Chondrocyte (in vitro differentiated cells): ENCODE measurements around the gene USP49. TPM values are rescaled to one million over a fixed set of nuclear protein-coding genes. Genes with fewer than 3 reads are reported as not detected.

Experiments
- DNase-seq: peaks from one replicate; pipeline ENCODE4 v3.0.0; 2021; ENCODE audit warnings: mixed read lengths, low spot score
- H3K27ac Mint-ChIP-seq: one replicate; pipeline ENCODE4 v1.8.0; 2021; ENCODE audit warnings: mild to moderate bottlenecking, moderate library complexity, mixed read lengths; ENCODE audit not compliant: unreplicated experiment
- H3K27me3 Mint-ChIP-seq: 2 replicates; pipeline ENCODE4 v1.8.0; 2021; ENCODE audit warnings: low read depth, mixed read lengths
- H3K36me3 Mint-ChIP-seq: 2 replicates; pipeline ENCODE4 v1.8.0; 2021; ENCODE audit warnings: low read depth, mixed read lengths
- H3K4me1 Mint-ChIP-seq: 2 replicates; pipeline ENCODE4 v1.8.0; 2021; ENCODE audit warnings: low read depth, mild to moderate bottlenecking, mixed read lengths
- H3K4me3 Mint-ChIP-seq: one replicate; pipeline ENCODE4 v1.8.0; 2021; ENCODE audit warnings: mild to moderate bottlenecking, moderate library complexity, mixed read lengths; ENCODE audit not compliant: unreplicated experiment
- H3K9me3 Mint-ChIP-seq: 2 replicates; pipeline ENCODE4 v1.8.0; 2021; ENCODE audit warnings: low read depth, mixed read lengths
- total RNA-seq: library from RNA; stranded (reverse); gene quantifications from 3 replicates; pipeline ENCODE4 v1.2.1, GENCODE V29; 2021
- TF ChIP-seq, protein P1 (sequence below): fragments of 200-600 bp; sonication (generic); IDR thresholded peaks from 2 replicates; pipeline ENCODE4 v1.5.0; 2021; ENCODE audit warnings: antibody characterized with exemption, mild to moderate bottlenecking, moderate library complexity

The USP49 gene
- total RNA-seq, 1 donor from 2014 or later, result 3.5 TPM

DNA sequence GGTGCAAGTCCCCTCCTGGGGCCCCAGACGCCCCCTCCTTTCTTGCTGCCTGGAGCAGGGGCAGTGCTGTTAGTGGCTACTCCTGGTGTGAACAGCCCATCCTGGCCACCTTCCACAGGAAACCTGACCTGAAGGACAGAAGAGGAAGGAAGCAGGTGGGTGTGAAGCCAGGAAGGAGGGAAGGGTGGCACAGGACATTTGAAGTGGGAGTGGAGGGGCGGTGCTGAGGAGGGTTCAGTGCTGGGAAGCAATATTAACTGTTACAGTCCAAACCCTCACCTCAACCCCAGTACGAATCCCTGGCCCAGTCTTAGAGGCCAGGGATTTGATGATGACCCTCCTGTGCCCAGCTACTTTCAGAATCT lies 113.8 kb downstream of the USP49 start:
- Mint-ChIP-seq H3K27me3 (no peaks in the 10 kb centered on the region), H3K4me1 (peaks cover 23% of the 10 kb centered on the region), H3K27ac (peak overlapping the region; percentile 38), H3K4me3 (peak overlapping the region; percentile 90), H3K36me3 (peaks cover 3% of the 10 kb centered on the region), H3K9me3 (no peaks in the 10 kb centered on the region)
- DNase-seq, result peak; percentile 38
- TF ChIP-seq, protein P1, sequence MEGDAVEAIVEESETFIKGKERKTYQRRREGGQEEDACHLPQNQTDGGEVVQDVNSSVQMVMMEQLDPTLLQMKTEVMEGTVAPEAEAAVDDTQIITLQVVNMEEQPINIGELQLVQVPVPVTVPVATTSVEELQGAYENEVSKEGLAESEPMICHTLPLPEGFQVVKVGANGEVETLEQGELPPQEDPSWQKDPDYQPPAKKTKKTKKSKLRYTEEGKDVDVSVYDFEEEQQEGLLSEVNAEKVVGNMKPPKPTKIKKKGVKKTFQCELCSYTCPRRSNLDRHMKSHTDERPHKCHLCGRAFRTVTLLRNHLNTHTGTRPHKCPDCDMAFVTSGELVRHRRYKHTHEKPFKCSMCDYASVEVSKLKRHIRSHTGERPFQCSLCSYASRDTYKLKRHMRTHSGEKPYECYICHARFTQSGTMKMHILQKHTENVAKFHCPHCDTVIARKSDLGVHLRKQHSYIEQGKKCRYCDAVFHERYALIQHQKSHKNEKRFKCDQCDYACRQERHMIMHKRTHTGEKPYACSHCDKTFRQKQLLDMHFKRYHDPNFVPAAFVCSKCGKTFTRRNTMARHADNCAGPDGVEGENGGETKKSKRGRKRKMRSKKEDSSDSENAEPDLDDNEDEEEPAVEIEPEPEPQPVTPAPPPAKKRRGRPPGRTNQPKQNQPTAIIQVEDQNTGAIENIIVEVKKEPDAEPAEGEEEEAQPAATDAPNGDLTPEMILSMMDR, result no peak

DNA sequence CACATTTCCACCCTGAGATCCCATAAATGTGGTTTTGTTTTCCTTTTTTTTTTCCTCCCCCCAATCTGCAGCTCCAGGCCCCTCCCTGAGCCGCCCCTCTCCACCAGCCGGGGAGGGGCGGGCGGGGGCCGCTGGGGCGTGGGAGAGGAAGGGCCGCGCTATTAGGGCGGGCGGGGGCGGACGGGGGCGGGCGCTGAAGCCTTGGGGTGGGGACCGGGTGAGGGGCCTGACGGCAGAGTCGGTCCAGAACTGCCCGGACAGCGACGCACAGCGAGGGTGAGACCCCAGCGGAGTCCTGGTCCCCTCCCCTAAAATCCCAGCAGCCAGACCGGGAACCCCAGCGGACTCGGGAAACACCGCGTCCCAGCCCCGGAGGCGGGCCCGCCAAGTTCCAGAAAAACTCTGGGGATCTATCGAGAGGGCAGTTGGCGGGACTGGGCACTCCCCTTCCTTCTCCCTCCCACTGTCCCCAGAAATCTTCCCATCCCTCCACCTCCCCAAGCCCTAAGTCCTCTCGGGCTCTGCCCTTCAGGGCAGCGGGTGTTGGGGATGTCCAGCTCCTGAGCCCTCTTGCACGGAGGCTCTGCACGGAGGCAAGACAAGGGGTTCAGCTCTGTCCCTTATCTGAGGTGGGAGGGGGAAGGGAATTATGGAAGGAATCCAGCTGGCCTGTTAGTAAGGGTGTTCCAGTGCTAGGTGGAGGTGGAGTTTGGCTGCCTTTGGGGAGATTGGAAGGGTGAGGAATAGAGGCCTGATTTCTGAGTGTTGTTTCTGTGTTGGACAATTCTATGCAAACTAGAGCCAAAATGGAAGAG lies 114.4 kb downstream of the USP49 start, which contains the start of gene PRICKLE4:
Gene PRICKLE4, plus strand, starts transcription at position 232 of the 815 bp plus-strand sequence. CDS start 2,692 bp downstream, outside the sequence.
- H3K4me3 Mint-ChIP-seq, result peak within 1 kb of the TSS; percentile 90
- no peaks in the 10 kb centered on the region for H3K9me3 Mint-ChIP-seq
- TF ChIP-seq, protein P1, result no peak
- peaks cover 19% of the 10 kb centered on the region for H3K4me1 Mint-ChIP-seq
- peaks cover 3% of the 10 kb centered on the region for H3K36me3 Mint-ChIP-seq
- peak within 1 kb of the TSS; percentile 85 for H3K27ac Mint-ChIP-seq
- no peaks in the 10 kb centered on the region for H3K27me3 Mint-ChIP-seq
- DNase-seq, result peak; percentile 68

DNA sequence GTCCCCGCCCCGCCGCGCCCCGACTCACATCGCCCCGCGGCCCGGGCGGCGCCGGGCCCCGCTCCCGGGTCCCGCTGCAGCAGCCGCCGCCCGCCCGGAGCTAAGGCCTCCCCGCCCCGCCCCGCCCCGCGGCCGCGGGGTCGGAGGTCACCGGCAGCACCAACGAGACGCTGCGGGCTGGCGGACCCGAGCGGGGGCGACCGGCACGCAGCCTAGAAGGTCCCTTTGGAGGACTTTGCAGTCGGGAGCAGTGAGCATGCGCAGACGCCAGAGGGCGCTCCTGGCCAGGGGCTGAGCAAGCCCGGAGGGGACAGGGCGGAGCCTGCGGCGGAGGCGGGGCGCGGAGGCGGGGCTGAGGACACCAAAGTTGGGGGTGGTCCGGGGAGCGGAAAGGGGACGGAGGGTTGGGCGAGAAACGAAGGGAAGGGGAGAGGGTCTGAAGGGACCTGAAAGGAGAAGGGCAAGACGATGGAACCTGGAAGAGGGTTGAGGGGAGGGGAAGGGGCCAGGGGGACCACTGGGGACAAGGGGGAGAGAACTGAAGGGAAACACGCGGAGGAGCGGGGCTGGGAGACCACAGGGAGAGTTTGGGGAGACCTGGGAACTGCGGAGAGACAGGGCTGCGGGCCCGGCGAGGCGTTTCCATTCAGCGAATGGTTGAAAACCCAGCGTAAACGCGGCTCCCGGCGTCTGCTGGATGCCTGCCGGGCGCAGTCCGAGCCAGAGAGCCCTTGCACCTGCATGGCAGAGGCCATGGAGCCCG lies 115.2 kb downstream of the USP49 start, which contains the start of gene FRS3:
Gene FRS3, minus strand, starts transcription at position 113 of the 763 bp plus-strand sequence. CDS start 2,913 bp downstream, outside the sequence.
- H3K9me3 Mint-ChIP-seq, result no peaks in the 10 kb centered on the region
- H3K36me3 Mint-ChIP-seq, result peaks cover 3% of the 10 kb centered on the region
- peak within 1 kb of the TSS; percentile 85 for H3K27ac Mint-ChIP-seq
- H3K4me1 Mint-ChIP-seq, result peaks cover 18% of the 10 kb centered on the region
- TF ChIP-seq, protein P1, result peak; percentile 89
- H3K27me3 Mint-ChIP-seq, result no peaks in the 10 kb centered on the region
- H3K4me3 Mint-ChIP-seq, result peak within 1 kb of the TSS; percentile 90
- peak; percentile 99 for DNase-seq

DNA sequence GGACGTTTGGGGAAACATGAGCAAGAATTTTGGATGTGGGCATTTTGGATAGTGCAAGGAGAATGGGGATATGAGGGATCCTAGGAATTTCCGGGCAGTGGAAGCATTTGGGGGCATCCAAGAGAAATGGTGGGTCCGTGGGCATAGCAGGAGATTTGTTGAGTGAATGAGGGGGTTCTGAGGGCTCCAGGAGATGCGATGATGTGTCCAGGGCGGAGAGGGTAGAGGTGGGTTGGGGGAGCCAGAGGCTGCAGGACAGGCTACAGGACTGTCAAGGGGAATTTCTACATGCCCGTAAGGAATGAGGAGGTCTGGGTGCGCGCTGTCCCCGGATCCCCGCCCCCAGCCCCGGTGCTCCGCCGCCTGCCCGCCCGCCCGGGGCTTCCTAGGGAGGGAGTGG lies 115.8 kb downstream of the USP49 start:
- H3K4me3 Mint-ChIP-seq, result peak overlapping the region; percentile 83
- TF ChIP-seq, protein P1, result no peak
- DNase-seq, result peak; percentile 40
- no peaks in the 10 kb centered on the region for H3K9me3 Mint-ChIP-seq
- H3K4me1 Mint-ChIP-seq, result peaks cover 18% of the 10 kb centered on the region
- no peaks in the 10 kb centered on the region for H3K27me3 Mint-ChIP-seq
- peaks cover 5% of the 10 kb centered on the region for H3K36me3 Mint-ChIP-seq
- H3K27ac Mint-ChIP-seq, result peak overlapping the region; percentile 74

DNA sequence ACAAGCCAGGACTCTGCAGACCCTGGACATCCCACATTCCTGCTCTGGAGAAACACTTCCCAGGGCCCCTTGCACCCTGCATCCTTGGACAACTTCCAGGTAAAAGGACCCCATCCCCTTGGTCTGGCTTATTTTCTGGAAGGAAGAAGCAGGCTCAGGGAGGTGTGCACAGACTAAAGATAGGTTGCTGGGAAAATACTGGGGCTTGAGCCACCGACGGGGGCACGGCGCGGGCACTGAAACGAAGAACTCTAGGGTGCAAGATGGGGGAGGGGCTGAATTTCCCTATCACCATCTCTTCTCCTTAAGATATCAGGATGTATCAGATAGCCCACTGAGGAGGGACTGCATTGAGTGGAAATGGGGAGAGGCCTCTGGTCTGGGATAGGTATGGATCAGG lies 116.3 kb downstream of the USP49 start:
- Mint-ChIP-seq H3K27me3 (no peaks in the 10 kb centered on the region), H3K4me3 (peak overlapping the region; percentile 83), H3K4me1 (peaks cover 18% of the 10 kb centered on the region), H3K27ac (no peak overlapping the region), H3K9me3 (no peaks in the 10 kb centered on the region), H3K36me3 (peaks cover 6% of the 10 kb centered on the region)
- TF ChIP-seq, protein P1, result no peak
- DNase-seq, result peak; percentile 15
